K562 (cell line): ENCODE results near the gene WDR70. TPM values are rescaled to one million over a fixed set of nuclear protein-coding genes. Genes with fewer than 3 reads are reported as not detected.
A peak's percentile ranks its signal among the peaks of the same experiment; 100 is the strongest.

ENCODE experiments used
- ATAC-seq: fragments of 200-7000 bp; cut with Tn5 transposase; 3 replicates; pipeline ENCODE4 v1.9.1; 2020; ENCODE audit warnings: moderate library complexity
- BruUV-seq: library from RNA; stranded (reverse); fragments of 400-500 nt; replicated peaks from 2 replicates; lab custom pipeline; 2021; lab: Mats Ljungman, UMichigan
- CTCF ChIA-PET: fragments of 300-600 bp; formaldehyde crosslinking; extraction: SDS; loops from one replicate; lab custom pipeline; 2021; ENCODE audit warnings: low intra/inter-chr PET ratio; lab: Yijun Ruan, JAX
- POLR2A ChIA-PET: fragments of 300-600, 350-650 bp; sonication (Branson Sonifier 250); formaldehyde crosslinking; extraction: SDS; loops from one replicate; lab custom pipeline; 2021; ENCODE audit warnings: antibody characterized with exemption, inconsistent platforms; lab: Yijun Ruan, JAX
- DNase-seq, 4 experiments: peaks; one replicate each; pipeline versions ENCODE4 v3.0.0 to v3.0.0-alpha.2; 2011 to 2018; ENCODE audit warnings: low spot score in 3 of 4, mixed read lengths in 3 of 4; ENCODE audit errors: extremely low read depth in 1 of 4
- FAIRE-seq: peaks from 2 replicates; lab custom pipeline; 2011; peaks lifted over from hg19 to GRCh38; lab: Jason Lieb, UNC
- H2AFZ ChIP-seq: 2 replicates; pipeline ENCODE4 v1.6.0; 2011; ENCODE audit warnings: low read depth, low read length, control low read depth, inconsistent platforms
- H3K27ac ChIP-seq: fragments of 200-600 bp; 3 replicates; pipeline ENCODE4 v1.8.0; 2011; ENCODE audit warnings: low read depth, mild to moderate bottlenecking, control low read depth, inconsistent platforms, low read length, moderate library complexity, mixed read lengths; ENCODE audit errors: extremely low read depth
- H3K27me3 ChIP-seq, 2 experiments: fragments of 300-600 bp in 1 of 2; 2 replicates in 1 of 2; 3 replicates in 1 of 2; pipeline versions ENCODE4 v1.6.0 to v1.8.0; 2011; ENCODE audit warnings: inconsistent platforms in 2 of 2, low read length in 2 of 2, mild to moderate bottlenecking in 1 of 2, mixed read lengths in 1 of 2, moderate library complexity in 1 of 2; ENCODE audit not compliant: control insufficient read depth in 2 of 2, insufficient read depth in 2 of 2
- H3K36me3 ChIP-seq: fragments of 300-600 bp; 3 replicates; pipeline ENCODE4 v1.8.0; 2011; ENCODE audit warnings: mild to moderate bottlenecking, low read length, inconsistent platforms; ENCODE audit not compliant: control insufficient read depth, insufficient read depth
- H3K4me1 ChIP-seq, 2 experiments: fragments of 200-600 bp in 1 of 2; replicated peaks in 1 of 2; 2 replicates in 1 of 2; 3 replicates in 1 of 2; pipeline versions ENCODE4 v1.5.1 to v1.8.0; 2011; ENCODE audit warnings: inconsistent platforms in 2 of 2, low read length in 2 of 2, mild to moderate bottlenecking in 1 of 2, mixed read lengths in 1 of 2, moderate library complexity in 1 of 2; ENCODE audit not compliant: control insufficient read depth in 2 of 2, insufficient read depth in 2 of 2
- H3K4me2 ChIP-seq: 2 replicates; pipeline ENCODE4 v1.6.1; 2011; ENCODE audit warnings: low read length, control low read depth, inconsistent platforms, mixed read lengths; ENCODE audit not compliant: insufficient read depth
- H3K4me3 ChIP-seq: fragments of 200-600 bp; sonication (generic), shearing (Covaris generic); 2 replicates; pipeline ENCODE4 v1.5.1; 2016; ENCODE audit warnings: control low read depth, inconsistent platforms
- H3K79me2 ChIP-seq: fragments of 200-600 bp; 3 replicates; pipeline ENCODE4 v1.8.0; 2011; ENCODE audit warnings: low read length, inconsistent platforms; ENCODE audit not compliant: control insufficient read depth, insufficient read depth
- H3K9ac ChIP-seq, 2 experiments: 2 replicates each; pipeline versions ENCODE4 v1.6.0 to v1.6.1; 2011; ENCODE audit warnings: low read depth in 2 of 2, low read length in 2 of 2, control low read depth in 1 of 2, inconsistent platforms in 1 of 2, mild to moderate bottlenecking in 1 of 2, mixed read lengths in 1 of 2; ENCODE audit not compliant: insufficient read depth in 1 of 2
- H3K9me1 ChIP-seq: one replicate; pipeline ENCODE4 v1.6.0; 2011; ENCODE audit warnings: inconsistent platforms, mild to moderate bottlenecking, low read length, moderate library complexity; ENCODE audit not compliant: control insufficient read depth, insufficient read depth
- H3K9me3 ChIP-seq: replicated peaks from 2 replicates; pipeline ENCODE4 v1.5.1; 2011; ENCODE audit warnings: low read depth, low read length, inconsistent platforms; ENCODE audit not compliant: control insufficient read depth, insufficient read depth
- H4K20me1 ChIP-seq: replicated peaks from 2 replicates; pipeline ENCODE4 v1.6.1; 2011; ENCODE audit warnings: low read length, inconsistent platforms, mixed read lengths; ENCODE audit not compliant: control insufficient read depth, insufficient read depth
- ARNT ChIP-seq, 2 experiments: fragments of 450-650 bp; IDR thresholded peaks; 2 replicates each; pipeline ENCODE4 v1.6.1; 2016; ENCODE audit warnings: mild to moderate bottlenecking in 1 of 2
- COPS2 ChIP-seq: fragments of 450-650 bp; conservative IDR thresholded peaks from 2 replicates; pipeline ENCODE4 v1.6.1; 2016; ENCODE audit warnings: mild to moderate bottlenecking, moderate library complexity
- GABPB1 ChIP-seq: sonication (generic); formaldehyde crosslinking; IDR thresholded peaks from 2 replicates; pipeline ENCODE4 v1.8.0; 2022; ENCODE audit warnings: mild to moderate bottlenecking, missing genetic modification reagents
- IRF2 ChIP-seq: sonication (generic); formaldehyde crosslinking; IDR thresholded peaks from 2 replicates; pipeline ENCODE4 v1.8.1; 2022; ENCODE audit warnings: mild to moderate bottlenecking, missing genetic modification reagents
- NBN ChIP-seq: fragments of 450-650 bp; IDR thresholded peaks from 2 replicates; pipeline ENCODE4 v1.6.1; 2016; ENCODE audit warnings: low read depth, mild to moderate bottlenecking
- NR2C2 ChIP-seq, 2 experiments: fragments of 200-800 bp in 1 of 2; sonication (Bioruptor generic) in 1 of 2; sonication (generic) in 1 of 2; formaldehyde crosslinking in 1 of 2; IDR thresholded peaks; 2 replicates each; pipeline versions ENCODE4 v1.6.1 to v1.8.0; 2016 to 2022; ENCODE audit warnings: mild to moderate bottlenecking in 1 of 2, missing compliant biosample characterization in 1 of 2, missing genetic modification characterization in 1 of 2, missing genetic modification reagents in 1 of 2
- PHB ChIP-seq: fragments of 250-450 bp; sonication (Bioruptor Pico); IDR thresholded peaks from 2 replicates; pipeline ENCODE4 v1.5.0; 2021
- RBM15 ChIP-seq: fragments of 200-400 bp; formaldehyde crosslinking; IDR thresholded peaks from 2 replicates; pipeline ENCODE4 v1.6.1; 2018; ENCODE audit warnings: mild to moderate bottlenecking, low read length, moderate library complexity; ENCODE audit not compliant: insufficient read depth
- TAF1 ChIP-seq: IDR thresholded peaks from 2 replicates; pipeline ENCODE4 v1.6.1; 2011; ENCODE audit warnings: mild to moderate bottlenecking, low read length, moderate library complexity; ENCODE audit not compliant: insufficient read depth, control insufficient read depth, severe bottlenecking; ENCODE audit errors: extremely low read depth
- ZNF830 ChIP-seq: fragments of 250-450 bp; sonication (Bioruptor Pico); IDR thresholded peaks from 2 replicates; pipeline ENCODE4 v1.5.0; 2021; ENCODE audit warnings: mild to moderate bottlenecking
- ZZZ3 ChIP-seq: fragments of 450-650 bp; IDR thresholded peaks from 2 replicates; pipeline ENCODE4 v1.6.1; 2016; ENCODE audit warnings: antibody characterized with exemption, mild to moderate bottlenecking, moderate library complexity
- WGBS: fragments of 100-300 bp; shearing (Covaris generic); methylation state at CpG from one replicate; pipeline ENCODE4 v1.1.6; 2016; ENCODE audit warnings: low coverage, mixed read lengths; ENCODE audit not compliant: insufficient coverage; ENCODE audit errors: missing lambda C conversion rate; 5-methylcytosine and 5-hydroxymethylcytosine counted together
- in situ Hi-C: fragments of 300-500 bp; cut with MboI; formaldehyde crosslinking; loops from 4 replicates; pipeline ENCODE4 v1.15.0; 2018; ENCODE audit warnings: inconsistent platforms, mixed read lengths
- intact Hi-C: fragments of 100-400 bp; cut with micrococcal nuclease; formaldehyde crosslinking; loops from 2 replicates; pipeline ENCODE4 v1.14.2; 2022
- polyA plus RNA-seq, 8 experiments: library from polyadenylated mRNA; depleted of rRNA in 4 of 8; stranded (reverse) in 5 of 8; unstranded in 3 of 8; fragments of >200 nt; fragmentation: Nextera tagmentation in 2 of 8; fragmentation: Illumina TruSeq in 1 of 8; extraction: Ambion mirVana in 2 of 8; extraction: Trizol in 1 of 8; gene quantifications; 2 replicates each; pipeline versions ENCODE4 v1.2.1 to v1.2.3, GENCODE V29; 2011 to 2014; ENCODE audit warnings: inconsistent platforms in 1 of 8, missing spikeins in 1 of 8
- total RNA-seq, 7 experiments: library from RNA; depleted of rRNA in 6 of 7; stranded (reverse); fragments of >200 nt in 6 of 7; fragmentation: Illumina TruSeq in 2 of 7; extraction: Trizol in 2 of 7; gene quantifications; 2 replicates each; pipeline versions ENCODE4 v1.2.1 to v1.2.3, GENCODE V29; 2011 to 2021; ENCODE audit warnings: low replicate concordance in 1 of 7
- TF ChIP-seq, protein P1 (sequence below): fragments of 250-450 bp; sonication (Bioruptor Pico); IDR thresholded peaks from 2 replicates; pipeline ENCODE4 v1.5.0; 2021; ENCODE audit warnings: mild to moderate bottlenecking, borderline replicate concordance
- TF ChIP-seq, protein P2 (sequence below): fragments of 250-450 bp; sonication (Bioruptor Pico); IDR thresholded peaks from 2 replicates; pipeline ENCODE4 v1.9.0; 2021; ENCODE audit warnings: mild to moderate bottlenecking, inconsistent platforms
- TF ChIP-seq, protein P3 (sequence below): IDR thresholded peaks from 2 replicates; pipeline ENCODE4 v1.6.1; 2012; ENCODE audit warnings: low read depth, low read length, improper control_type of control experiment, borderline replicate concordance

Gene WDR70
- total and polyA plus RNA-seq, 9 of the 15 experiments (the other 6 are each of a cell fraction or from before 2014, with no cell fraction given): 16.8 to 46.6 (median 38.8) TPM

DNA sequence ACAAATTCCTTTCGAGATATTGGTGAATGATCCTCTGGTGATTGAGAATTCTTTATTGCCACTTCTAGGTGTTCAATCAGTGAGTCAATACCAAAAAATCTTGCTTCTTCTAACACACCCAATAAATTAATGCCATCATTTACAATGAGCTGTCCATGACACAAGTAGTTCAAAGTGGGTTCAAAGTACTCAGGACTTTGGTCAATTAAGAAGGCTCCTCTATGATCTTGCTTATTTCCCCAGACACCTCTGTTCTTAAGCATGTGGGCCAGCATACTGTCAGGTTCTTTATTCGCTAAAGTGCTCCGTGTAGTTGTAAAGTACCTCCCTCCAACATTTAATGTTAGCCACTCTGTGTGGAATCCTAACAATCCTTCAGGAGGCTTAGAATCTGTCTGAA lies 127.1 kb downstream of the WDR70 start (continued):
- TF ChIP-seq COPS2 (no peak), RBM15 (no peak), ZZZ3 (no peak), PHB (CRISPR knock-in tag) (no peak)

DNA sequence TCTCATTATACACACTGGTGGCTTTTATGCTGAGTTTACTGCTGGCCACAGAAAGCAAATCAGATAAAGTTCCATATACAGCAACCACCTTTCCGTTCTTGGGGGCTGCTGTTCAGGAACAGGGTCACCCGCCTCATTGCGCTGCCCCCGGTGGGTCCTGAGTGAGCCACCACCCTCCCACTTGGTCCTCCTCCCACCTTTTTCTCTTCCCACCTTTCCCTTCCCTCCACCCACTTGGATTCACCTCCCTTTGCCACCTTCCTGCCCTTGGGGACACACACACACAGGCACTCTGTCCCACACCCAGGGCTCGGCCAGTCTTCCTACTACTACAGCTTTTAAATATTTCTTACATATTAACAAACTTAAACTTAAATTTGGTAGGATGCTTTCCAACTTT lies 127.6 kb downstream of the WDR70 start:
- H3K4me2 ChIP-seq: no peak overlapping the region
- no peak overlapping the region for H3K9ac ChIP-seq
- FAIRE-seq (no peak), ATAC-seq (peak; percentile 39; the same call in 2 of the 3 replicates), DNase-seq (no peak)
- intact Hi-C loops: no loop called here
- H3K79me2 ChIP-seq: no peaks in the 10 kb centered on the region
- no peaks in the 10 kb centered on the region for H3K4me1 ChIP-seq
- in situ Hi-C loops: no loop called here
- CTCF ChIA-PET: no interaction called here
- H3K9me1 ChIP-seq: no peaks in the 10 kb centered on the region
- BruUV-seq: no TSS peak
- no peaks in the 10 kb centered on the region for H3K27me3 ChIP-seq
- H3K9me3 ChIP-seq: no peaks in the 10 kb centered on the region
- WGBS: 75% methylated on average over 5 of the region's 5 CpGs
- no peak overlapping the region for H3K27ac ChIP-seq
- H3K36me3 ChIP-seq: no peaks in the 10 kb centered on the region
- no peaks in the 10 kb centered on the region for H4K20me1 ChIP-seq
- no peak overlapping the region for H3K4me3 ChIP-seq
- no peak overlapping the region for H2AFZ ChIP-seq
- POLR2A ChIA-PET: no interaction called here
- TF ChIP-seq ZNF830 (CRISPR knock-in tag) (no peak), IRF2 (CRISPR knock-in tag) (no peak), ARNT (IDR thresholded peaks at IDR 0.05) (no peak), NBN (no peak), TAF1 (no peak), GABPB1 (CRISPR knock-in tag) (no peak), NR2C2 (CRISPR knock-in tag; IDR thresholded peaks at IDR 0.05) (no peak), NR2C2 (tag; IDR thresholded peaks at IDR 0.05) (no peak)
- TF ChIP-seq, protein P1, sequence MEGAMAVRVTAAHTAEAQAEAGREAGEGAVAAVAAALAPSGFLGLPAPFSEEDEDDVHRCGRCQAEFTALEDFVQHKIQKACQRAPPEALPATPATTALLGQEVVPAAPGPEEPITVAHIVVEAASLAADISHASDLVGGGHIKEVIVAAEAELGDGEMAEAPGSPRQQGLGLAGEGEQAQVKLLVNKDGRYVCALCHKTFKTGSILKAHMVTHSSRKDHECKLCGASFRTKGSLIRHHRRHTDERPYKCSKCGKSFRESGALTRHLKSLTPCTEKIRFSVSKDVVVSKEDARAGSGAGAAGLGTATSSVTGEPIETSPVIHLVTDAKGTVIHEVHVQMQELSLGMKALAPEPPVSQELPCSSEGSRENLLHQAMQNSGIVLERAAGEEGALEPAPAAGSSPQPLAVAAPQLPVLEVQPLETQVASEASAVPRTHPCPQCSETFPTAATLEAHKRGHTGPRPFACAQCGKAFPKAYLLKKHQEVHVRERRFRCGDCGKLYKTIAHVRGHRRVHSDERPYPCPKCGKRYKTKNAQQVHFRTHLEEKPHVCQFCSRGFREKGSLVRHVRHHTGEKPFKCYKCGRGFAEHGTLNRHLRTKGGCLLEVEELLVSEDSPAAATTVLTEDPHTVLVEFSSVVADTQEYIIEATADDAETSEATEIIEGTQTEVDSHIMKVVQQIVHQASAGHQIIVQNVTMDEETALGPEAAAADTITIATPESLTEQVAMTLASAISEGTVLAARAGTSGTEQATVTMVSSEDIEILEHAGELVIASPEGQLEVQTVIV: no peak
- TF ChIP-seq, protein P2, sequence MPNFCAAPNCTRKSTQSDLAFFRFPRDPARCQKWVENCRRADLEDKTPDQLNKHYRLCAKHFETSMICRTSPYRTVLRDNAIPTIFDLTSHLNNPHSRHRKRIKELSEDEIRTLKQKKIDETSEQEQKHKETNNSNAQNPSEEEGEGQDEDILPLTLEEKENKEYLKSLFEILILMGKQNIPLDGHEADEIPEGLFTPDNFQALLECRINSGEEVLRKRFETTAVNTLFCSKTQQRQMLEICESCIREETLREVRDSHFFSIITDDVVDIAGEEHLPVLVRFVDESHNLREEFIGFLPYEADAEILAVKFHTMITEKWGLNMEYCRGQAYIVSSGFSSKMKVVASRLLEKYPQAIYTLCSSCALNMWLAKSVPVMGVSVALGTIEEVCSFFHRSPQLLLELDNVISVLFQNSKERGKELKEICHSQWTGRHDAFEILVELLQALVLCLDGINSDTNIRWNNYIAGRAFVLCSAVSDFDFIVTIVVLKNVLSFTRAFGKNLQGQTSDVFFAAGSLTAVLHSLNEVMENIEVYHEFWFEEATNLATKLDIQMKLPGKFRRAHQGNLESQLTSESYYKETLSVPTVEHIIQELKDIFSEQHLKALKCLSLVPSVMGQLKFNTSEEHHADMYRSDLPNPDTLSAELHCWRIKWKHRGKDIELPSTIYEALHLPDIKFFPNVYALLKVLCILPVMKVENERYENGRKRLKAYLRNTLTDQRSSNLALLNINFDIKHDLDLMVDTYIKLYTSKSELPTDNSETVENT: no peak
- TF ChIP-seq, protein P3, sequence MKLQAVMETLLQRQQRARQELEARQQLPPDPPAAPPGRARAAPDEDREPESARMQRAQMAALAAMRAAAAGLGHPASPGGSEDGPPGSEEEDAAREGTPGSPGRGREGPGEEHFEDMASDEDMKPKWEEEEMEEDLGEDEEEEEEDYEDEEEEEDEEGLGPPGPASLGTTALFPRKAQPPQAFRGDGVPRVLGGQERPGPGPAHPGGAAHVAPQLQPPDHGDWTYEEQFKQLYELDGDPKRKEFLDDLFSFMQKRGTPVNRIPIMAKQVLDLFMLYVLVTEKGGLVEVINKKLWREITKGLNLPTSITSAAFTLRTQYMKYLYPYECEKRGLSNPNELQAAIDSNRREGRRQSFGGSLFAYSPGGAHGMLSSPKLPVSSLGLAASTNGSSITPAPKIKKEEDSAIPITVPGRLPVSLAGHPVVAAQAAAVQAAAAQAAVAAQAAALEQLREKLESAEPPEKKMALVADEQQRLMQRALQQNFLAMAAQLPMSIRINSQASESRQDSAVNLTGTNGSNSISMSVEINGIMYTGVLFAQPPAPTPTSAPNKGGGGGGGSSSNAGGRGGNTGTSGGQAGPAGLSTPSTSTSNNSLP: no peak
